ENCODE results near the gene ABI1. TPM values are rescaled to one million over a fixed set of nuclear protein-coding genes. Genes with fewer than 3 reads are reported as not detected.

Gene ABI1
- total RNA-seq, result 32.4 and 73.4 TPM in 2 replicates

GRCh38 chr10:26860443-26861204 is at the start of gene ABI1:
Gene ABI1 (minus strand): TSS chr10:26860958. CDS start chr10:26860863, 95 bp downstream.

DNA sequence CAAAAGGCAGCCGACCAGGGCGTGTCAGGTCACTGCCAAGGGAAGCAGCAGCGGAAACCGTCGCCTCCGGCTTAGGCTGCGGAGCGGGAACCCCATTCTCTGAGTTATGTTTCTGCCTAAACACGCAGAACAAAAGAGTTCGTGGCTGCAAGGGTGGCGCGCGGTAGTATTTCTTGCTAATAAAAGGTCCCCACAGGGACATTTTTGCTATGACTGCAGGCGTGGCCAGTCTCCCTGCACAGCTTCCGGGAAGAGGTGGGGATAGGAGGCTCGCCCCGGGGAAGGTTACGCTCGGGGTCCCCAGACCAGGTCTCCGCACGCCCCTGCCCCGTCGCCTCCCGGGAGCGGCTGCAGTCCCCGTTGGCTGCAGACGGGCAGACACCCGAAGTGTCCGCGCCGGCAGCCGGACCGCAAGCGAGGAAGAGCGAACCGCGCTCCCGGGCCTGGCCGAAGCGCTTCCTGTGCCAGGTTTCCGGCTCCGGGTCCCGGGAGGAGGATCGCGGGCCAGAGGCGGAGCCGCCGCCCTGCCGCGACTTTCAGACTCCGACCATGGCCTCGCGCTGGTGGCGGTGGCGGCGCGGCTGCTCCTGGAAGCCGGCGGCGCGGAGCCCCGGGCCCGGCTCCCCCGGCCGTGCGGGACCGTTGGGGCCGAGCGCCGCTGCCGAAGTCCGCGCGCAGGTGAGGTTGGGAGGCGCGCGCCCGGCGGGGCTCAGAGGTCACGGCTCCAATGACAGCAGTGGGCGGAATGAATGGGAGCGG is 163.4 kb downstream of the ABI1 start, which contains the start of gene PDSS1:
Gene PDSS1, plus strand, starts transcription at position 539 of the 759 bp plus-strand sequence. Its CDS starts 11 bp downstream, at position 550.

Small RNA genes lying within 50 kb of the gene (small RNA-seq; reads per million reads assigned to genes)
- gene RF00191 (ENCODE audit: low replicate concordance) (not detected), gene RNU6-946P (ENCODE audit: low replicate concordance) (0.10 reads per million)

Other genes with a start within 250 kb of the ABI1 start
- 2.6 and 9.6 TPM in 2 replicates for gene PDSS1, start 163.3 kb downstream of the ABI1 start, total RNA-seq
- gene ANKRD26, start 239.5 kb upstream of the ABI1 start, total RNA-seq, result 5.5 and 8.7 TPM in 2 replicates